Measurements from ENCODE around the gene MLH1. TPM values are rescaled to one million over a fixed set of nuclear protein-coding genes. Genes with fewer than 3 reads are reported as not detected.

MLH1 gene
- total and polyA plus RNA-seq, 10 of the 15 experiments (the other 5 are each of a cell fraction or from before 2014, with no cell fraction given) = 58.6 to 109 (median 81.4) TPM

DNA sequence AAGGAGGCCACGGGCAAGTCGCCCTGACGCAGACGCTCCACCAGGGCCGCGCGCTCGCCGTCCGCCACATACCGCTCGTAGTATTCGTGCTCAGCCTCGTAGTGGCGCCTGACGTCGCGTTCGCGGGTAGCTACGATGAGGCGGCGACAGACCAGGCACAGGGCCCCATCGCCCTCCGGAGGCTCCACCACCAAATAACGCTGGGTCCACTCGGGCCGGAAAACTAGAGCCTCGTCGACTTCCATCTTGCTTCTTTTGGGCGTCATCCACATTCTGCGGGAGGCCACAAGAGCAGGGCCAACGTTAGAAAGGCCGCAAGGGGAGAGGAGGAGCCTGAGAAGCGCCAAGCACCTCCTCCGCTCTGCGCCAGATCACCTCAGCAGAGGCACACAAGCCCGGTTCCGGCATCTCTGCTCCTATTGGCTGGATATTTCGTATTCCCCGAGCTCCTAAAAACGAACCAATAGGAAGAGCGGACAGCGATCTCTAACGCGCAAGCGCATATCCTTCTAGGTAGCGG is 452 bp upstream of the MLH1 start, which contains the start of gene EPM2AIP1 (continued):
- TF ChIP-seq YBX1 (IDR thresholded peaks at IDR 0.05) = no peak
- TF ChIP-seq, protein P1, sequence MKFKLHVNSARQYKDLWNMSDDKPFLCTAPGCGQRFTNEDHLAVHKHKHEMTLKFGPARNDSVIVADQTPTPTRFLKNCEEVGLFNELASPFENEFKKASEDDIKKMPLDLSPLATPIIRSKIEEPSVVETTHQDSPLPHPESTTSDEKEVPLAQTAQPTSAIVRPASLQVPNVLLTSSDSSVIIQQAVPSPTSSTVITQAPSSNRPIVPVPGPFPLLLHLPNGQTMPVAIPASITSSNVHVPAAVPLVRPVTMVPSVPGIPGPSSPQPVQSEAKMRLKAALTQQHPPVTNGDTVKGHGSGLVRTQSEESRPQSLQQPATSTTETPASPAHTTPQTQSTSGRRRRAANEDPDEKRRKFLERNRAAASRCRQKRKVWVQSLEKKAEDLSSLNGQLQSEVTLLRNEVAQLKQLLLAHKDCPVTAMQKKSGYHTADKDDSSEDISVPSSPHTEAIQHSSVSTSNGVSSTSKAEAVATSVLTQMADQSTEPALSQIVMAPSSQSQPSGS (IDR thresholded peaks at IDR 0.05; ENCODE audit: low read length) = no peak
- no peak for TF ChIP-seq RAD21 (IDR thresholded peaks at IDR 0.05; ENCODE audit: insufficient read depth, low read depth, low read length)
- TF ChIP-seq, protein P2, sequence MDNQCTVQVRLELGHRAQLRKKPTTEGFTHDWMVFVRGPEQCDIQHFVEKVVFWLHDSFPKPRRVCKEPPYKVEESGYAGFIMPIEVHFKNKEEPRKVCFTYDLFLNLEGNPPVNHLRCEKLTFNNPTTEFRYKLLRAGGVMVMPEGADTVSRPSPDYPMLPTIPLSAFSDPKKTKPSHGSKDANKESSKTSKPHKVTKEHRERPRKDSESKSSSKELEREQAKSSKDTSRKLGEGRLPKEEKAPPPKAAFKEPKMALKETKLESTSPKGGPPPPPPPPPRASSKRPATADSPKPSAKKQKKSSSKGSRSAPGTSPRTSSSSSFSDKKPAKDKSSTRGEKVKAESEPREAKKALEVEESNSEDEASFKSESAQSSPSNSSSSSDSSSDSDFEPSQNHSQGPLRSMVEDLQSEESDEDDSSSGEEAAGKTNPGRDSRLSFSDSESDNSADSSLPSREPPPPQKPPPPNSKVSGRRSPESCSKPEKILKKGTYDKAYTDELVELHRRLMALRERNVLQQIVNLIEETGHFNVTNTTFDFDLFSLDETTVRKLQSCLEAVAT (IDR thresholded peaks at IDR 0.05) = peak; percentile 54; the same call in 1 of the 2 replicates
- TF ChIP-seq LARP7 (IDR thresholded peaks at IDR 0.05) = no peak; the same call in none of the 2 replicates
- 0 out of 2 replicates have a peak, but pooled peaks have one; percentile 31 for TF ChIP-seq RUNX3 (IDR thresholded peaks at IDR 0.05; ENCODE audit: low read length)
- TF ChIP-seq, protein P3, sequence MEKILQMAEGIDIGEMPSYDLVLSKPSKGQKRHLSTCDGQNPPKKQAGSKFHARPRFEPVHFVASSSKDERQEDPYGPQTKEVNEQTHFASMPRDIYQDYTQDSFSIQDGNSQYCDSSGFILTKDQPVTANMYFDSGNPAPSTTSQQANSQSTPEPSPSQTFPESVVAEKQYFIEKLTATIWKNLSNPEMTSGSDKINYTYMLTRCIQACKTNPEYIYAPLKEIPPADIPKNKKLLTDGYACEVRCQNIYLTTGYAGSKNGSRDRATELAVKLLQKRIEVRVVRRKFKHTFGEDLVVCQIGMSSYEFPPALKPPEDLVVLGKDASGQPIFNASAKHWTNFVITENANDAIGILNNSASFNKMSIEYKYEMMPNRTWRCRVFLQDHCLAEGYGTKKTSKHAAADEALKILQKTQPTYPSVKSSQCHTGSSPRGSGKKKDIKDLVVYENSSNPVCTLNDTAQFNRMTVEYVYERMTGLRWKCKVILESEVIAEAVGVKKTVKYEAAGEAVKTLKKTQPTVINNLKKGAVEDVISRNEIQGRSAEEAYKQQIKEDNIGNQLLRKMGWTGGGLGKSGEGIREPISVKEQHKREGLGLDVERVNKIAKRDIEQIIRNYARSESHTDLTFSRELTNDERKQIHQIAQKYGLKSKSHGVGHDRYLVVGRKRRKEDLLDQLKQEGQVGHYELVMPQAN (conservative IDR thresholded peaks at IDR 0.05) = peak; percentile 77; the same call in 1 of the 2 replicates
- TF ChIP-seq SMAD5 (IDR thresholded peaks at IDR 0.05; ENCODE audit: low read depth) = peak; percentile 91
- no peak for TF ChIP-seq SREBF1 (IDR thresholded peaks at IDR 0.05; ENCODE audit: low read length)
- 0 out of 4 replicates have a peak, but pooled peaks of 1 of the 2 experiments have one; percentile 27 for TF ChIP-seq EP300 (IDR thresholded peaks at IDR 0.05; ENCODE audit: borderline replicate concordance in 1 of 2, control insufficient read depth in 1 of 2, low read depth in 2 of 2, low read length in 2 of 2)
- peak; percentile 60 for TF ChIP-seq MXI1 (IDR thresholded peaks at IDR 0.05; ENCODE audit: low read depth, low read length)
- TF ChIP-seq MYB (IDR thresholded peaks at IDR 0.05; ENCODE audit: borderline replicate concordance, low read depth, low read length) = peak; percentile 21; the same call in 1 of the 2 replicates
- no peak for TF ChIP-seq ZNF274 (IDR thresholded peaks at IDR 0.05; ENCODE audit: insufficient read depth, insufficient read length)
- no peak for TF ChIP-seq SRF (IDR thresholded peaks at IDR 0.05; ENCODE audit: low read depth in 2 of 2, low read length in 2 of 2)
- no peak for TF ChIP-seq NFYA (IDR thresholded peaks at IDR 0.05; ENCODE audit: borderline replicate concordance, low read depth, low read length)
- no peak for TF ChIP-seq MTA2 (IDR thresholded peaks at IDR 0.05; ENCODE audit: low read depth)
- TF ChIP-seq YY1 (IDR thresholded peaks at IDR 0.05; ENCODE audit: low read depth, low read length) = peak; percentile 85; the same call in 1 of the 2 replicates
- no peak for TF ChIP-seq CBX3 (IDR thresholded peaks at IDR 0.05; ENCODE audit: borderline replicate concordance, low read depth)
- TF ChIP-seq, protein P4, sequence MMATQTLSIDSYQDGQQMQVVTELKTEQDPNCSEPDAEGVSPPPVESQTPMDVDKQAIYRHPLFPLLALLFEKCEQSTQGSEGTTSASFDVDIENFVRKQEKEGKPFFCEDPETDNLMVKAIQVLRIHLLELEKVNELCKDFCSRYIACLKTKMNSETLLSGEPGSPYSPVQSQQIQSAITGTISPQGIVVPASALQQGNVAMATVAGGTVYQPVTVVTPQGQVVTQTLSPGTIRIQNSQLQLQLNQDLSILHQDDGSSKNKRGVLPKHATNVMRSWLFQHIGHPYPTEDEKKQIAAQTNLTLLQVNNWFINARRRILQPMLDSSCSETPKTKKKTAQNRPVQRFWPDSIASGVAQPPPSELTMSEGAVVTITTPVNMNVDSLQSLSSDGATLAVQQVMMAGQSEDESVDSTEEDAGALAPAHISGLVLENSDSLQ (IDR thresholded peaks at IDR 0.05) = no peak
- no peak for TF ChIP-seq MTA3 (IDR thresholded peaks at IDR 0.05; ENCODE audit: borderline replicate concordance, low read length)
- peak; percentile 73; the same call in 2 of the 3 replicates for TF ChIP-seq POU2F2 (IDR thresholded peaks at IDR 0.05; ENCODE audit: borderline replicate concordance, low read depth, low read length)
- TF ChIP-seq PAX5 (IDR thresholded peaks at IDR 0.05; ENCODE audit: borderline replicate concordance, low read depth, low read length) = peak; percentile 24; the same call in 1 of the 2 replicates
- TF ChIP-seq GABPA (IDR thresholded peaks at IDR 0.05; ENCODE audit: low read depth) = no peak
- no peak for TF ChIP-seq BCL11A (IDR thresholded peaks at IDR 0.05; ENCODE audit: low read depth, low read length)
- peak; percentile 84; the same call in 1 of the 2 replicates for TF ChIP-seq POLR2AphosphoS2 (IDR thresholded peaks at IDR 0.05; ENCODE audit: low read depth, low read length)

Data from GM12878 (cell line).